AG04450 (cell line): ENCODE results near the gene VWA1. TPM values are rescaled to one million over a fixed set of nuclear protein-coding genes. Genes with fewer than 3 reads are reported as not detected.

Experiments used
- CTCF ChIA-PET: fragments of 300-600, 350-600 bp; formaldehyde crosslinking; extraction: SDS; loops from one replicate; lab custom pipeline; 2022; ENCODE audit warnings: antibody characterized with exemption, inconsistent platforms; lab: Charles Lee
- POLR2A ChIA-PET: fragments of 350-600 bp; formaldehyde crosslinking; extraction: SDS; loops from one replicate; lab custom pipeline; 2021; ENCODE audit warnings: antibody characterized with exemption, inconsistent platforms; lab: Yijun Ruan, JAX
- DNase-seq: peaks from one replicate; pipeline ENCODE4 v3.0.0-alpha.2; 2011; ENCODE audit warnings: low read depth, low spot score
- H3K27ac ChIP-seq: one replicate; pipeline ENCODE4 v1.5.1; 2012; ENCODE audit warnings: low read depth, low read length, control low read depth
- H3K27me3 ChIP-seq: one replicate; pipeline ENCODE4 v1.6.0; 2012; ENCODE audit warnings: low read length; ENCODE audit not compliant: control insufficient read depth, insufficient read depth
- H3K4me3 ChIP-seq: 2 replicates; pipeline ENCODE4 v1.5.1; 2011; ENCODE audit warnings: mild to moderate bottlenecking, low read depth, low read length, control low read depth
- H3K9me3 ChIP-seq: 2 replicates; pipeline ENCODE4 v1.5.1; 2012; ENCODE audit warnings: low read length; ENCODE audit not compliant: control insufficient read depth, insufficient read depth
- polyA plus RNA-seq: library from polyadenylated mRNA; depleted of rRNA; stranded (reverse); fragments of >200 nt; gene quantifications from 2 replicates; pipeline ENCODE4 v1.2.3, GENCODE V29; 2011
- TF ChIP-seq, protein P1 (sequence below): IDR thresholded peaks from 2 replicates; pipeline ENCODE4 v1.5.1; 2011; ENCODE audit warnings: low read depth, low read length, control low read depth, inconsistent platforms

VWA1 gene
- polyA plus RNA-seq, 1 experiment = 3.9 TPM

DNA sequence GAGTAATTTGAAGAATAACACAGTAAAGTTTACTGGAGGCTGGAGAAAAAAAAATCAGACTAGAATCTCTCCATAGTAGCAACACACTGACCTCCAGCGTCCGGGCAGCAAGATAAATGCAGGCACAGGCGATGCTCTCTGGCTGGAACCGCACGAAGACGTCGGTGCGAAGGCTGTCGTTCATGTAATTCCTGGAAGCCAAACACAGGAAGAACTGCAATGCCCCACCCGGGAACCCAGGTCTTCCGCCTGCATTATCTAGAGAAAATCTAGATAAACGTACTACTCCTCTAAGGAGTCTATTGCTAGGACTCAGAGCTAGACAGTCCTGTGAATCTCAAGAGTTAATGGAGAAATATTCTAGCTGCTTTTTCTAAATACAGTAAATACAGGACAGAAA lies 44.8 kb upstream of the VWA1 start:
- Histone ChIP-seq H3K9me3 (no peaks in the 10 kb centered on the region; the same call in 1 of the 2 replicates), H3K27me3 (no peaks in the 10 kb centered on the region), H3K4me3 (no peak overlapping the region), H3K27ac (no peak overlapping the region)
- TF ChIP-seq, protein P1, sequence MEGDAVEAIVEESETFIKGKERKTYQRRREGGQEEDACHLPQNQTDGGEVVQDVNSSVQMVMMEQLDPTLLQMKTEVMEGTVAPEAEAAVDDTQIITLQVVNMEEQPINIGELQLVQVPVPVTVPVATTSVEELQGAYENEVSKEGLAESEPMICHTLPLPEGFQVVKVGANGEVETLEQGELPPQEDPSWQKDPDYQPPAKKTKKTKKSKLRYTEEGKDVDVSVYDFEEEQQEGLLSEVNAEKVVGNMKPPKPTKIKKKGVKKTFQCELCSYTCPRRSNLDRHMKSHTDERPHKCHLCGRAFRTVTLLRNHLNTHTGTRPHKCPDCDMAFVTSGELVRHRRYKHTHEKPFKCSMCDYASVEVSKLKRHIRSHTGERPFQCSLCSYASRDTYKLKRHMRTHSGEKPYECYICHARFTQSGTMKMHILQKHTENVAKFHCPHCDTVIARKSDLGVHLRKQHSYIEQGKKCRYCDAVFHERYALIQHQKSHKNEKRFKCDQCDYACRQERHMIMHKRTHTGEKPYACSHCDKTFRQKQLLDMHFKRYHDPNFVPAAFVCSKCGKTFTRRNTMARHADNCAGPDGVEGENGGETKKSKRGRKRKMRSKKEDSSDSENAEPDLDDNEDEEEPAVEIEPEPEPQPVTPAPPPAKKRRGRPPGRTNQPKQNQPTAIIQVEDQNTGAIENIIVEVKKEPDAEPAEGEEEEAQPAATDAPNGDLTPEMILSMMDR = no peak
- CTCF ChIA-PET = interaction anchor here (1.1 kb wide), 1 partner anchor 18 kb away, joined by 3 read pairs; no protein-coding TSS in a partner anchor
- no peak for DNase-seq
- POLR2A ChIA-PET = no interaction called here

DNA sequence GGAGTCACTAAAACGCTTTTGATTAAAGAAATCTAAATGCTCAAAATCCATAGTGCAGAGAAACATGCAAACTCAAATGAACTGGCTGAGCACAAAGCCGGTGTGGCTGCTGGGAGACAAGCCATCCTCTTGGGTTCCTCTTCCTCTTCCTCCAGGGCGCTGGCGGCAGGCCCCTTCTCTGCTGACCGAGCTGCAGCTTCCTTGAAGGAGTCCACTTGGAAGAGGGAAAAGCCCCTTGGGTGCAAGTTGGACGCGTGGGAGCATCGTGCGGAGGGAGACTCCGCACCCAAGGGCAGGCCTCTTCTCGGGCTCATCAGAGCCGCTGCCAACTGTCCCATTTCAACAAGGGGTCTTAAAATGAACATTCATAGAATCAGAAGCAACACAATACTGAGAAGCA lies 44.3 kb upstream of the VWA1 start:
- no peak for DNase-seq
- Histone ChIP-seq H3K4me3 (no peak overlapping the region), H3K27me3 (no peaks in the 10 kb centered on the region), H3K27ac (no peak overlapping the region), H3K9me3 (no peaks in the 10 kb centered on the region; the same call in 1 of the 2 replicates)
- ChIA-PET POLR2A (no interaction called here), CTCF (interaction anchor here (1.0 to 1.2 kb wide), 2 partner anchors 19 to 20 kb away, joined by 3 read pairs; no protein-coding TSS in a partner anchor)
- TF ChIP-seq, protein P1 = no peak

DNA sequence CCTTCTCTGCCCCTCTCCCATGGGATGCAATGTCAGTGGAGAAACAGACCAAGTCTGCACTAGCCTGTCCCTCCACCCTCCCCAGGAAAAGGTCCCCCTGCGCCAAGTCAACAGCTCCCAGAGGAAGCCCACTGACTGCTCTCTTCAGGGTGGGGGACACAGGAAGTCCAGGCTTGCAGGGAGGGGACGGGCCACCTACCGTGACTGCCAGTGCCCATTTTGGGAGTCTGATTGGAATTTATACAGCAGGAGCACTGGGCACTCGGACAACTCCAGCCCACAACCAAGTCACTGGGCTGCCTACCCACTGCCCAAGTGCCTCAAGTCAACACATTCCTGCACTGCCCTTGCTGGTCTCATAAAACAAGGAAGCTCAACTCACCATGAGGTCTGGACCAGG lies 42.5 kb upstream of the VWA1 start:
- Histone ChIP-seq H3K4me3 (no peak overlapping the region), H3K27ac (no peak overlapping the region), H3K9me3 (no peaks in the 10 kb centered on the region; the same call in 1 of the 2 replicates), H3K27me3 (no peaks in the 10 kb centered on the region)
- ChIA-PET POLR2A (no interaction called here), CTCF (no interaction called here)
- DNase-seq = no peak
- TF ChIP-seq, protein P1 = no peak

DNA sequence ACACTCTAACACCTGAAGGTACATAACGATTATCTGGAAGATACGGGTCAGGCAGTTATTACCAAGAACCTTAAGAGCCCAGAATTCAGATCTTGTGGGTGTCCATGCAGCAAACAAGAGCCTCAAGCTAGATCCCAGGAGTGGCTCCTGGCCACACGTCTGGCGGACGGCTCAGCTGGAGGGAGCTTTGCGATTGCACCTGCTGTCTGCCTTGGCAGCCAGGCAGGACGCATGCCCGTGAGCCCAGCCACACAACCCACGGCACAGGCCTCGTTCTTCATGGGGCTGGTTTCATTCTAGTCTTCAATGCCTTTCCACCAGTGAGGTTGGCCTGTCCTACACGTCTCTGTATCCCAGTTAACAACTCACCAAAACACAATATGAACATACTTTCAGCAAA lies 42.1 kb upstream of the VWA1 start:
- no peak overlapping the region for H3K27ac ChIP-seq
- TF ChIP-seq, protein P1 = no peak
- H3K4me3 ChIP-seq = no peak overlapping the region
- DNase-seq = no peak
- ChIA-PET POLR2A (no interaction called here), CTCF (no interaction called here)
- no peaks in the 10 kb centered on the region for H3K27me3 ChIP-seq
- no peaks in the 10 kb centered on the region; the same call in 1 of the 2 replicates for H3K9me3 ChIP-seq

DNA sequence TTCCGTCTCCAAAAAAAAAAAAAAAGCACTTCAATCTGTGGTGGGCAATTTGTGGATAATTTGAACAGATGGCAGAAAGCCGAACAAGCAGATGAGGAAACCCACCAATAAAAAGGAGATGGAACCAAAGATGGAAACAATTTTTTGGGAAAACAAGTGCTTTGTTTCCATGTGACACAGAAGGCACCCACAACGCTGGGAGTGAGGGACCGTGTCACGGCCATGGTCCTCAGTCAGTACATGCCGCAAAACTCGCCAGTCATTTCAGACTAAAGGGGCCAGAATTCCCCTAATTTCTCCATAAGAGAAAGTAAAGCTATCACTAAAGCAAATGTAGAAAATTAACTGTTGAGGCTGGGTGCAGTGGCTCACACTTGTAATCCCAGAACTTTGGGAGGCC lies 41.4 kb upstream of the VWA1 start:
- no peak for DNase-seq
- no peak overlapping the region for H3K27ac ChIP-seq
- CTCF ChIA-PET = interaction anchor here (1.4 kb wide), 1 partner anchor 22 kb away, joined by 5 read pairs; no protein-coding TSS in a partner anchor
- TF ChIP-seq, protein P1 = no peak
- POLR2A ChIA-PET = no interaction called here
- no peaks in the 10 kb centered on the region for H3K27me3 ChIP-seq
- no peak overlapping the region for H3K4me3 ChIP-seq
- no peaks in the 10 kb centered on the region; the same call in 1 of the 2 replicates for H3K9me3 ChIP-seq
